M059J (cell line): ENCODE measurements around the gene GPBAR1. TPM values are rescaled to one million over a fixed set of nuclear protein-coding genes. Genes with fewer than 3 reads are reported as not detected.

Experiments used
- DNase-seq: peaks from one replicate; pipeline ENCODE4 v3.0.0-alpha.2; 2012; ENCODE audit warnings: low read depth
- total RNA-seq: library from RNA; depleted of rRNA; stranded (reverse); fragments of >200 nt; shearing (Covaris generic); gene quantifications from 2 replicates; pipeline ENCODE4 v1.2.3, GENCODE V29; 2014

Gene GPBAR1
- total RNA-seq, 1 experiment from 2014 or later: 0.37 TPM

GRCh38 chr2:218244204-218244603, 16.6 kb upstream of the GPBAR1 start:
- no peak for DNase-seq

- no peak for DNase-seq
Observed at GRCh38 chr2:218244665-218245064, 16.1 kb upstream of the GPBAR1 start.

- DNase-seq: no peak
Observed at GRCh38 chr2:218245214-218245613, 15.6 kb upstream of the GPBAR1 start.

- DNase-seq: no peak
Observed at GRCh38 chr2:218249691-218250090, 11.1 kb upstream of the GPBAR1 start.

GRCh38 chr2:218252509-218253231, 8.1 kb upstream of the GPBAR1 start:
- DNase-seq: no peak

- DNase-seq: no peak
Observed at GRCh38 chr2:218253232-218253625, 7.6 kb upstream of the GPBAR1 start.

- peak; percentile 8 for DNase-seq
Observed at GRCh38 chr2:218255446-218255845, 5.4 kb upstream of the GPBAR1 start.

- DNase-seq: no peak
Observed at GRCh38 chr2:218256612-218257350, 4.0 kb upstream of the GPBAR1 start.

- peak; percentile 7 for DNase-seq
Observed at GRCh38 chr2:218257390-218257981, 3.3 kb upstream of the GPBAR1 start.

- DNase-seq: peak; percentile 46
Observed at GRCh38 chr2:218259099-218259961, 1.5 kb upstream of the GPBAR1 start.

GRCh38 chr2:218260166-218260565, 649 bp upstream of the GPBAR1 start:
- no peak for DNase-seq

GRCh38 chr2:218261423-218262236, 815 bp downstream of the GPBAR1 start:
- DNase-seq: peak; percentile 16

GRCh38 chr2:218262237-218262600, 1.4 kb downstream of the GPBAR1 start:
- no peak for DNase-seq

- no peak for DNase-seq
Observed at GRCh38 chr2:218262631-218263586, 2.1 kb downstream of the GPBAR1 start.

GRCh38 chr2:218263817-218264641, 3.2 kb downstream of the GPBAR1 start:
- DNase-seq: no peak

- DNase-seq: no peak
Observed at GRCh38 chr2:218264773-218265561, 4.2 kb downstream of the GPBAR1 start.

GRCh38 chr2:218265626-218266025, 4.8 kb downstream of the GPBAR1 start:
- DNase-seq: no peak

- DNase-seq: no peak
Observed at GRCh38 chr2:218266316-218266979, 5.6 kb downstream of the GPBAR1 start.
